ENCODE measurements around the gene CSTF3. TPM values are rescaled to one million over a fixed set of nuclear protein-coding genes. Genes with fewer than 3 reads are reported as not detected.

The CSTF3 gene
- total RNA-seq, 2 donors from 2014 or later: 22.9 to 29.9 TPM

GRCh38 chr11:33089776-33090175 is 71.5 kb downstream of the CSTF3 start:
- DNase-seq: no peak
- TF ChIP-seq CTCF (IDR thresholded peaks at IDR 0.05): no peak
- intact Hi-C loops (cut with DNase I): no loop called here
- Histone ChIP-seq H3K9me3 (no peaks in the 10 kb centered on the region), H3K4me1 (no peaks in the 10 kb centered on the region), H3K4me3 (no peak overlapping the region), H3K36me3 (no peaks in the 10 kb centered on the region), H3K27me3 (no peaks in the 10 kb centered on the region), H3K9ac (ENCODE audit: low read depth in 2 of 2, low read length in 2 of 2) (no peak overlapping the region), H3K27ac (no peak overlapping the region)

DNA sequence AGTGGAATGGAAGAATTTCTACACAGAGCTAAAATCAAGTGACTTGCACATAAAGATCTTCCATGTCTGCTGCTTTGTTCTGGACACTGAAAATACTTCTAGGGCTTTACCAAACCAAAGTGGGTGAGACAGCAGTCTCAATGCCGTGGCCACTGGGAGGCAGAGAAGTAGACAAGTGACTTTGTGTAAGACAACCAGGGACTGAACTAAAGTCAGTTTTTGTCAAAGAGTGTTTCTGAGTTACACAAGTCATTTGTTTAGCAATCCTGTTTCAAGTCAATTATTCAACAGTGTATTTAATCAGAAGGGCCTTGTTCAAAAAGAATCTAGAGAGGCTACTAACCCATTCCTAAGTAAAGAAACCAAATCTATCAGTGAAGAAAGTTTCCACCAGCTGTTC is 75.3 kb downstream of the CSTF3 start:
- intact Hi-C loops (cut with DNase I): no loop called here
- no peak overlapping the region for H3K9ac ChIP-seq (ENCODE audit: low read depth in 2 of 2, low read length in 2 of 2)
- no peaks in the 10 kb centered on the region for H3K9me3 ChIP-seq
- no peak for TF ChIP-seq CTCF (IDR thresholded peaks at IDR 0.05)
- H3K27me3 ChIP-seq: no peaks in the 10 kb centered on the region
- no peak overlapping the region for H3K4me3 ChIP-seq
- H3K4me1 ChIP-seq: no peaks in the 10 kb centered on the region
- no peak overlapping the region for H3K27ac ChIP-seq
- H3K36me3 ChIP-seq: no peaks in the 10 kb centered on the region
- no peak for DNase-seq

GRCh38 chr11:33083918-33084317 is 77.4 kb downstream of the CSTF3 start:
- H3K27me3 ChIP-seq: no peaks in the 10 kb centered on the region
- no peaks in the 10 kb centered on the region for H3K36me3 ChIP-seq
- no peaks in the 10 kb centered on the region for H3K9me3 ChIP-seq
- H3K9ac ChIP-seq (ENCODE audit: low read depth in 2 of 2, low read length in 2 of 2): no peak overlapping the region
- H3K4me1 ChIP-seq: no peaks in the 10 kb centered on the region
- H3K4me3 ChIP-seq: no peak overlapping the region
- H3K27ac ChIP-seq: no peak overlapping the region
- TF ChIP-seq CTCF (IDR thresholded peaks at IDR 0.05): no peak
- intact Hi-C loops (cut with DNase I): no loop called here
- DNase-seq: no peak

- no peak for DNase-seq
- Histone ChIP-seq H3K4me3 (no peak overlapping the region), H3K4me1 (no peaks in the 10 kb centered on the region), H3K9me3 (no peaks in the 10 kb centered on the region), H3K27ac (no peak overlapping the region), H3K9ac (ENCODE audit: low read depth in 2 of 2, low read length in 2 of 2) (no peak overlapping the region), H3K27me3 (no peaks in the 10 kb centered on the region), H3K36me3 (no peaks in the 10 kb centered on the region)
- TF ChIP-seq CTCF (IDR thresholded peaks at IDR 0.05): no peak
- intact Hi-C loops (cut with DNase I): no loop called here
These were observed 88.8 kb downstream of the CSTF3 start for GRCh38 chr11:33072465-33072864.

DNA sequence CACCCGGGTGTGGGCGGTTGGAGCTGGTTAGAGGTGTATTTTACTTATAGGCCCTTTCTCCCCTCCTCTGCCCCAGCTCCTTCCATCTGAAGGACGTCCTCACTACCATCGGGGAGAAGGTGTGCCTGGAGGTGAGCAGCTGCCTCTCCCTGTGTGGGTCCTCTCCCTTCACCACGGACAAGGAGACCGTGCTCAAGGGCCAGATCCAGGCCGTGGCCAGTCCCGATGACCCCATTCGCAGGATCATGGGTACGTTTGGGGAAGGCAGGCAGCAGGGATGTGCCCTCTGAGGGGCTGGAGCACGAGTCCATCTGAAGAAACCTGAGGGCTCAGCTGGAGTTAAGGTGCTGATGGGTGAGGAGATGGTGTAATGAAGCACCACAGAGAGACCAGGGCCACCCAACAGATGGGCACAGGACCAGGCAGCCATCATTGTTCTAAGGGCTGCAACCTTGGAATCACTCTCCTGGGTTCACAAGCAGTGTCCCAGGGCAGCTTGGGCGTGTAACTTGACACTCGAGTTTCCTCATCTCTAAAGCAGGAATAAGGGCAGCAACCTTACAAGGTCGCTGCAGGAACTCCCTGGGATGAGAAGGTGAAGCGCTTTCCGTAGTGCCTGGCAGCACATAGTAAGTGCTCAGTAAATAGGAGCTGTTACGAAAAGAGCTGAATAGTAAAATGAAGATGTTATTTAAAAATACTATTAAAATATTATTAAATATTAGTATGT is 92.5 kb downstream of the CSTF3 start:
- Histone ChIP-seq H3K4me3 (no peak overlapping the region), H3K4me1 (no peaks in the 10 kb centered on the region), H3K9ac (ENCODE audit: low read depth in 2 of 2, low read length in 2 of 2) (no peak overlapping the region), H3K9me3 (no peaks in the 10 kb centered on the region), H3K27ac (no peak overlapping the region), H3K27me3 (no peaks in the 10 kb centered on the region), H3K36me3 (no peaks in the 10 kb centered on the region)
- no peak for TF ChIP-seq CTCF (IDR thresholded peaks at IDR 0.05)
- no peak for DNase-seq
- intact Hi-C loops (cut with DNase I): loop anchor here (10.0 kb wide), 1 partner anchor 254 kb away; no protein-coding TSS in a partner anchor
